ENCODE results near the gene ALG2. TPM values are rescaled to one million over a fixed set of nuclear protein-coding genes. Genes with fewer than 3 reads are reported as not detected.

Gene ALG2, protein sequence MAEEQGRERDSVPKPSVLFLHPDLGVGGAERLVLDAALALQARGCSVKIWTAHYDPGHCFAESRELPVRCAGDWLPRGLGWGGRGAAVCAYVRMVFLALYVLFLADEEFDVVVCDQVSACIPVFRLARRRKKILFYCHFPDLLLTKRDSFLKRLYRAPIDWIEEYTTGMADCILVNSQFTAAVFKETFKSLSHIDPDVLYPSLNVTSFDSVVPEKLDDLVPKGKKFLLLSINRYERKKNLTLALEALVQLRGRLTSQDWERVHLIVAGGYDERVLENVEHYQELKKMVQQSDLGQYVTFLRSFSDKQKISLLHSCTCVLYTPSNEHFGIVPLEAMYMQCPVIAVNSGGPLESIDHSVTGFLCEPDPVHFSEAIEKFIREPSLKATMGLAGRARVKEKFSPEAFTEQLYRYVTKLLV
- 10 to 100 TPM; 40.6 to 49.6 TPM for total RNA-seq

DNA sequence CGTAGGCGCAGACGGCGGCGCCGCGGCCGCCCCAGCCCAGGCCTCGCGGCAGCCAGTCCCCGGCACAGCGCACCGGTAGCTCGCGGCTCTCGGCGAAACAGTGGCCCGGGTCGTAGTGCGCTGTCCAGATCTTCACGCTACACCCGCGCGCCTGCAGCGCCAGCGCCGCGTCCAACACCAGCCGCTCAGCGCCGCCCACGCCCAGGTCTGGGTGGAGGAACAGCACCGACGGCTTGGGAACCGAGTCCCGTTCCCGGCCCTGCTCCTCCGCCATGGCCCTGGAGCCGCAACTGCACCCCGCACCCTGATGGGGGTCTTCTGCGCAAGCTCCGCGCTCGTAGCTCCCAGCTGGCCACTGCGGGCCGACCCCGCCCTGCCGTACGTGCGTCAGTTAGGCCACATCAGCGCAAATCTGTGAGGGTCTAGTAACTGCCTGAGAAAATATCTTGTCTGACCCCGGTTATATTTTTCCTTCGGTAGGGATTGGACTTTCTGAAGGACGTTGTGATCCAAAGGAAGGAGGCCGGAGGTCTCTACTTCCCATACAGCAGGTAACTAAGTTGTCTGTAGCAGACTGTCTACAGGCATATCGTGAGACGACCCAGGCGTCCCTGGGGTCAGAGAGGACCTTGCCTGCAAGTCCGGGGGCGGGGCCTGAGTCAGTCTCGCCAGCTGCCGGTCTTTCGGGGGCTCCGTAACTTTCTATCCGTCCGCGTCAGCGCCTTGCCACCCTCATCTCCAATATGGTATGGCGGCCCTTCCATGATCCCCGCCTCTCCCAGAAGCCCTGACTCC, at the start of gene ALG2, which contains the start of gene SEC61B:
Gene ALG2, minus strand, starts transcription at position 322 of the 795 bp plus-strand sequence. Its CDS starts 48 bp downstream, at position 274.
Gene SEC61B, plus strand, starts transcription at position 662 of the 795 bp plus-strand sequence. Its CDS starts 82 bp downstream, at position 744.

Small RNAs within 50 kb of the gene (small RNA-seq; reads per million reads assigned to genes)
- 0 reads per million in 2 donors for gene RN7SL794P

Other genes starting within 250 kb of the ALG2 start
- gene TGFBR1, start 116.8 kb downstream of the ALG2 start, total RNA-seq = 10 to 100 TPM; 60.2 to 61.3 TPM
- 10 to 100 TPM; 74.3 to 85.6 TPM for gene SEC61B, start 340 bp upstream of the ALG2 start, total RNA-seq